Smooth muscle cell (in vitro differentiated cells): ENCODE measurements around the gene TMEM87B. TPM values are rescaled to one million over a fixed set of nuclear protein-coding genes. Genes with fewer than 3 reads are reported as not detected.

ENCODE experiments used
- DNase-seq: peaks from one replicate; lab custom pipeline; 2025; ENCODE audit not compliant: unreplicated experiment; lab: John Stamatoyannopoulos, UW
- H2AFZ ChIP-seq: fragments of 200-600 bp; sonication (generic); 2 replicates; pipeline ENCODE4 v1.6.0; 2016; ENCODE audit warnings: antibody characterized with exemption, low read depth, mild to moderate bottlenecking
- H3F3A ChIP-seq: fragments of 200-600 bp; sonication (generic); 2 replicates; pipeline ENCODE4 v1.6.0; 2017; ENCODE audit warnings: antibody characterized with exemption, low read depth
- H3K27ac ChIP-seq: fragments of 200-600 bp; sonication (generic); 2 replicates; pipeline ENCODE4 v1.5.1; 2016; ENCODE audit warnings: low read depth, mild to moderate bottlenecking
- H3K27me3 ChIP-seq: fragments of 200-600 bp; sonication (generic); 2 replicates; pipeline ENCODE4 v1.6.1; 2016; ENCODE audit warnings: low read depth, mild to moderate bottlenecking
- H3K36me3 ChIP-seq: fragments of 200-600 bp; sonication (generic); 2 replicates; pipeline ENCODE4 v1.5.1; 2016; ENCODE audit warnings: low read depth
- H3K4me1 ChIP-seq: fragments of 200-600 bp; sonication (generic); 2 replicates; pipeline ENCODE4 v1.5.1; 2016; ENCODE audit warnings: low read depth
- H3K4me2 ChIP-seq: fragments of 200-600 bp; sonication (generic); 2 replicates; pipeline ENCODE4 v1.6.0; 2016; ENCODE audit warnings: mild to moderate bottlenecking
- H3K4me3 ChIP-seq: fragments of 200-600 bp; sonication (generic); 2 replicates; pipeline ENCODE4 v1.5.1; 2016; ENCODE audit warnings: mild to moderate bottlenecking
- H3K79me2 ChIP-seq: fragments of 200-600 bp; sonication (generic); 2 replicates; pipeline ENCODE4 v1.6.0; 2016; ENCODE audit warnings: low read depth, mild to moderate bottlenecking
- H3K9ac ChIP-seq: fragments of 200-600 bp; sonication (generic); 2 replicates; pipeline ENCODE4 v1.6.0; 2016; ENCODE audit warnings: low read depth
- H3K9me3 ChIP-seq: fragments of 200-600 bp; sonication (generic); replicated peaks from 2 replicates; pipeline ENCODE4 v1.5.1; 2016; ENCODE audit warnings: low read depth
- H4K20me1 ChIP-seq: fragments of 200-600 bp; sonication (generic); 2 replicates; pipeline ENCODE4 v1.6.0; 2016; ENCODE audit warnings: low read depth
- WGBS: methylation state at CpG from one replicate; pipeline ENCODE4 v1.1.7; 2016; ENCODE audit warnings: low lambda C conversion rate; 5-methylcytosine and 5-hydroxymethylcytosine counted together
- polyA plus RNA-seq: library from polyadenylated mRNA; unstranded; fragments of >200 nt; fragmentation: Nextera tagmentation; extraction: Ambion mirVana; gene quantifications from 2 replicates; pipeline ENCODE4 v1.2.1, GENCODE V29; 2016
- total RNA-seq: library from RNA; depleted of rRNA; stranded (reverse); fragments of >200 nt; gene quantifications from 2 replicates; pipeline ENCODE4 v1.2.3, GENCODE V29; 2014
- TF ChIP-seq, protein P1 (sequence below): fragments of 200-600 bp; sonication (generic); IDR thresholded peaks from 2 replicates; pipeline ENCODE4 v1.5.1; 2017; ENCODE audit warnings: borderline replicate concordance, mild to moderate bottlenecking, antibody characterized with exemption; ENCODE audit not compliant: insufficient read depth, poor library complexity, severe bottlenecking

TMEM87B gene
- total and polyA plus RNA-seq, 2 experiments from 2014 or later, result 27.2 to 109 TPM

DNA sequence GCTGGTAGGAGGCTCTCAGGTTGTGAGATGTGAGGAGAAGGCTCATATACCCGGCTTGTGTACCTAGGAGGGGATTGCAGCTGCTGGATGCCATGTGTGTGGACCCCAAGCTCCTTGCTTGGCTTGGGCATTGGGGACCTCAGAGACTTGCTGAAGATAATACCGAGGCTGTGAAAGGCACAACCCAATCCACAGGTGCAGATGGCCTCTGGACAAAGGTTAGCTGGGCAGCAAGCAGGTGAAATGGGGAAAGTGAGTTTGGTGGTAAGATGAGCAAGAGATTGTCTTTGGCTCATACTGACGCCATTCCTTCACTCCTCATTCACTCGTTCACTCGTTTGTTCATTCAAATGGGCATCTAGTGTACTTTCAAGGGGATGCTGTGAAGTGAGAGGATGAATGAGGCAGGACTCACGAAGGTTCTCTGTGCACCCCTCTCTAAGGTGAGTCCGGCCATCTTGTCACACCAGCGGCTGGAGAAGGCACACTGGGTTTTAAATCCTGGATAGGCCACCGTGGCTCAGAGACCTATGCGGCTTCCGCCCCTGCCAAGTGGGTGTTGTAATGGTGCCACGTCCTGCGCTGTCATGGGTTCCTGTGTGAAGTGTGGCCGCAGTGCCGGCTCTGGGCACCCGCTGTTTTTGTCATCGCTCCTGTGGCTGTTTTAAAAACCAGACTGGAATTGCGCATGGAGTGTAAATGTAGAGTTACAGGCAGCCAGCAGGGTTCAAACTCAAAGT, 96.8 kb downstream of the TMEM87B start:
- Histone ChIP-seq H3K9me3 (no peaks in the 10 kb centered on the region), H3K36me3 (no peaks in the 10 kb centered on the region), H3K9ac (no peak overlapping the region), H4K20me1 (no peaks in the 10 kb centered on the region), H3K79me2 (no peaks in the 10 kb centered on the region), H2AFZ (no peak overlapping the region), H3K27me3 (no peaks in the 10 kb centered on the region), H3F3A (no peaks in the 10 kb centered on the region), H3K4me1 (peaks cover 9% of the 10 kb centered on the region), H3K4me3 (no peak overlapping the region), H3K4me2 (no peak overlapping the region), H3K27ac (no peak overlapping the region)
- TF ChIP-seq, protein P1, sequence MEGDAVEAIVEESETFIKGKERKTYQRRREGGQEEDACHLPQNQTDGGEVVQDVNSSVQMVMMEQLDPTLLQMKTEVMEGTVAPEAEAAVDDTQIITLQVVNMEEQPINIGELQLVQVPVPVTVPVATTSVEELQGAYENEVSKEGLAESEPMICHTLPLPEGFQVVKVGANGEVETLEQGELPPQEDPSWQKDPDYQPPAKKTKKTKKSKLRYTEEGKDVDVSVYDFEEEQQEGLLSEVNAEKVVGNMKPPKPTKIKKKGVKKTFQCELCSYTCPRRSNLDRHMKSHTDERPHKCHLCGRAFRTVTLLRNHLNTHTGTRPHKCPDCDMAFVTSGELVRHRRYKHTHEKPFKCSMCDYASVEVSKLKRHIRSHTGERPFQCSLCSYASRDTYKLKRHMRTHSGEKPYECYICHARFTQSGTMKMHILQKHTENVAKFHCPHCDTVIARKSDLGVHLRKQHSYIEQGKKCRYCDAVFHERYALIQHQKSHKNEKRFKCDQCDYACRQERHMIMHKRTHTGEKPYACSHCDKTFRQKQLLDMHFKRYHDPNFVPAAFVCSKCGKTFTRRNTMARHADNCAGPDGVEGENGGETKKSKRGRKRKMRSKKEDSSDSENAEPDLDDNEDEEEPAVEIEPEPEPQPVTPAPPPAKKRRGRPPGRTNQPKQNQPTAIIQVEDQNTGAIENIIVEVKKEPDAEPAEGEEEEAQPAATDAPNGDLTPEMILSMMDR, result no peak
- 98% methylated on average over 18 of the region's 18 CpGs for WGBS
- DNase-seq, result no peak

DNA sequence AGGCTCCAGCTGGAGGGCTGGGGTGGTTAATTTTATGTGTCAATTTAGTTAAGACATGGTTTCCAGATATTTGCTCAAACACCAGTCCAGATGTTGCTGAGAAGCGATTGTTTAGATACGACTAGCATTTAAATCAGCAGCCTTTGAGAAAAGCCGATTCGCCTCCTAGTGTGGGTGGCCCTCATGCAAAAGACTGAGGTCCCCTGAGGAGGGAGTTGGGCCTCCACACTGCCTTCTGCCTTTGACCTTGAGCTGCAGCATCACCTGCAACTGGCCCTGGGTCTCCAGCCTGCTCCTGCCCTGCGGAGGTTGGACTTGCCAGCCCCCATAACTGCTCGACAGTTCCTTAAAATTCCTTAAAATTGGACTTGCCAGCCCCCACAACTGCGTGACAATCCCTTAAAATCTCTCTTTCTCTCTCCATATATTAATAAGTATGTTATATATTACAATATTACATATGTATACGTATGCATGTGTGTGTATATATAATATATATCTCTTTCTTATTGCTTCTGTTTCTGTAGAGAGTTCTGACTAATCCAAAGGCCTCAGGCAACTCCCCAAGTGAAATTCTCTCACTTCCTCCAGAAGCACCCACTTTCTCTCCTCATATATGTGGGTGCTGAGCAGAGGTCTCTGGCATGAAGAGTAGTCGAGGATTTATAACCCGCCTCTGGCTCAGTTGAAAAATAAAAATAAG, 97.6 kb downstream of the TMEM87B start:
- Histone ChIP-seq H3K79me2 (no peaks in the 10 kb centered on the region), H3K9me3 (no peaks in the 10 kb centered on the region), H4K20me1 (no peaks in the 10 kb centered on the region), H3F3A (no peaks in the 10 kb centered on the region), H3K4me2 (no peak overlapping the region), H2AFZ (no peak overlapping the region), H3K27me3 (no peaks in the 10 kb centered on the region), H3K36me3 (no peaks in the 10 kb centered on the region), H3K4me3 (no peak overlapping the region), H3K9ac (no peak overlapping the region), H3K4me1 (peaks cover 9% of the 10 kb centered on the region), H3K27ac (no peak overlapping the region)
- DNase-seq, result no peak
- 95% methylated on average over 10 of the region's 10 CpGs for WGBS
- TF ChIP-seq, protein P1, result no peak

DNA sequence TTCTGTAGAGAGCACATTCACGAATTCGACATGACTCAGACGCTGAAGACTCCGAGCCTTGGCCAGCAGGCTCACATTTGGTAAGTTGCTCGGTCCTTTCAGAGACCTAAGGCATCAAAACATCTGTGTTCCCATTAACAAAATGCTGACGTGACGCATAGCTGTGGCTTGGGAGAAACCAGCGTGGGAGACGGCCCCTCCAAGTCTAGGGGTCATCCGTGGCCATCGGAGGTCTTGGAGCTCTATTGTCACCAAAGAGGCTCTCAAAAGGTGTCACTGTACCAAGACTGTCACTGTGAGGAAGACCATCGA, 98.1 kb downstream of the TMEM87B start:
- 94% methylated on average over 12 of the region's 12 CpGs for WGBS
- Histone ChIP-seq H4K20me1 (no peaks in the 10 kb centered on the region), H3F3A (no peaks in the 10 kb centered on the region), H3K4me2 (no peak overlapping the region), H3K4me3 (no peak overlapping the region), H3K79me2 (no peaks in the 10 kb centered on the region), H3K27ac (no peak overlapping the region), H3K27me3 (no peaks in the 10 kb centered on the region), H3K9me3 (no peaks in the 10 kb centered on the region), H3K9ac (no peak overlapping the region), H2AFZ (no peak overlapping the region), H3K4me1 (peaks cover 9% of the 10 kb centered on the region), H3K36me3 (no peaks in the 10 kb centered on the region)
- TF ChIP-seq, protein P1, result no peak
- no peak for DNase-seq
